Natural killer cell (primary cell): ENCODE measurements around the gene DTNB. TPM values are rescaled to one million over a fixed set of nuclear protein-coding genes. Genes with fewer than 3 reads are reported as not detected.
A peak's percentile ranks its signal among the peaks of the same experiment; 100 is the strongest.

Experiments used
- ATAC-seq, 3 donors: fragments of 150-1000 bp in 2 of 3; fragments of 200-7000 bp in 1 of 3; cut with Tn5 transposase; 1 replicate in 1 of 3; 2 replicates in 2 of 3; pipeline ENCODE4 v1.10.0; 2021; ENCODE audit warnings: mild to moderate bottlenecking in 2 of 3, moderate library complexity in 2 of 3
- DNase-seq, 2 donors: peaks; one replicate each; pipeline versions ENCODE4 v3.0.0 to v3.0.0-alpha.2; 2013 to 2021; ENCODE audit warnings: mixed read lengths in 1 of 2
- H3K27ac ChIP-seq: one replicate; pipeline ENCODE4 v1.5.1; 2013; ENCODE audit warnings: mild to moderate bottlenecking, low read length
- H3K27me3 ChIP-seq: one replicate; pipeline ENCODE4 v1.6.1; 2013; ENCODE audit warnings: low read length; ENCODE audit not compliant: control insufficient read depth, insufficient read depth
- H3K36me3 ChIP-seq: one replicate; pipeline ENCODE4 v1.6.1; 2013; ENCODE audit warnings: low read length; ENCODE audit not compliant: control insufficient read depth, insufficient read depth
- H3K4me1 ChIP-seq: one replicate; pipeline ENCODE4 v1.6.1; 2013; ENCODE audit warnings: low read length; ENCODE audit not compliant: control insufficient read depth, insufficient read depth
- H3K4me3 ChIP-seq: one replicate; pipeline ENCODE4 v1.5.1; 2013; ENCODE audit warnings: low read length
- H3K9me3 ChIP-seq: one replicate; pipeline ENCODE4 v1.6.1; 2013; ENCODE audit warnings: low read length; ENCODE audit not compliant: control insufficient read depth, insufficient read depth
- H3K27ac Mint-ChIP-seq, 2 donors: one replicate each; pipeline ENCODE4 v1.8.0; 2022; ENCODE audit warnings: mild to moderate bottlenecking in 2 of 2, mixed read lengths in 2 of 2, moderate library complexity in 1 of 2
- H3K27me3 Mint-ChIP-seq, 2 donors: one replicate each; pipeline ENCODE4 v1.8.0; 2022; ENCODE audit warnings: low read depth in 2 of 2, mixed read lengths in 2 of 2
- H3K36me3 Mint-ChIP-seq: one replicate; pipeline ENCODE4 v1.8.0; 2022; ENCODE audit warnings: mixed read lengths
- H3K4me1 Mint-ChIP-seq, 2 donors: one replicate each; pipeline ENCODE4 v1.8.0; 2022; ENCODE audit warnings: mixed read lengths in 2 of 2
- H3K4me3 Mint-ChIP-seq: one replicate; pipeline ENCODE4 v1.8.0; 2022; ENCODE audit warnings: mild to moderate bottlenecking, moderate library complexity, mixed read lengths
- H3K9me3 Mint-ChIP-seq, 2 donors: one replicate each; pipeline ENCODE4 v1.8.0; 2022; ENCODE audit warnings: mixed read lengths in 2 of 2
- WGBS: methylation state at CpG from one replicate; pipeline ENCODE4 v1.1.7; 2013; ENCODE audit warnings: missing lambda C conversion rate; ENCODE audit not compliant: insufficient coverage; 5-methylcytosine and 5-hydroxymethylcytosine counted together
- intact Hi-C: fragments of 100-400 bp; cut with micrococcal nuclease; formaldehyde crosslinking; loops from one replicate; pipeline ENCODE4 v1.14.2; 2022
- total RNA-seq, 4 donors: library from RNA; stranded (reverse); fragments of 120-200 nt in 1 of 4; gene quantifications; one replicate each; pipeline versions ENCODE4 v1.2.3 to v1.2.4, GENCODE V29; 2013 to 2022
- TF ChIP-seq, protein P1 (sequence below): fragments of 200-600 bp; IDR thresholded peaks from one replicate; pipeline ENCODE4 v1.8.0; 2022; ENCODE audit warnings: antibody characterized with exemption

DTNB gene
- total RNA-seq, 3 donors from 2014 or later (not counting 1 experiment from before 2014, with no cell fraction given): 20.8 to 33.7 (median 23.6) TPM

DNA sequence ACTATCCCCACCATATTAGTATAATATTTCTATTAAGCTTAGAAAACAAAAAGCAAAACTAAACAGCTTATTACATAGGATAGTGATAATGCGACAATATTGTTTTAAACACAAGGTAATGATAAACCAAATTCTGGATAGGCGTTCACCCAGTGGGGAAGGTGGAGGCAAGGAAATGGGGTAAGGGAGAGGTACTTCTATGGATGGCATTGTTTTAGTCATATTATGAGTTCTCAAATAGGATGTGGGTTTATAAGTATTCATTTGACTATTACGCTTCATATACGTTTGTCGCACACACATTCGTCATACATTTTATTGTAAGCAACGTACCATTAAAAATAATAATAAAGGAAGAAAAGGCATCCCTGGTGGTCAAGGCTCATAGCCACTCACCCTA is 242.8 kb downstream of the DTNB start:
- Histone ChIP-seq H3K4me1 (no peaks in the 10 kb centered on the region), H3K27me3 (no peaks in the 10 kb centered on the region), H3K36me3 (no peaks in the 10 kb centered on the region), H3K27ac (no peak overlapping the region), H3K9me3 (no peaks in the 10 kb centered on the region), H3K4me3 (no peak overlapping the region)
- intact Hi-C loops: no loop called here
- no peaks in the 10 kb centered on the region for H3K36me3 Mint-ChIP-seq
- TF ChIP-seq, protein P1, sequence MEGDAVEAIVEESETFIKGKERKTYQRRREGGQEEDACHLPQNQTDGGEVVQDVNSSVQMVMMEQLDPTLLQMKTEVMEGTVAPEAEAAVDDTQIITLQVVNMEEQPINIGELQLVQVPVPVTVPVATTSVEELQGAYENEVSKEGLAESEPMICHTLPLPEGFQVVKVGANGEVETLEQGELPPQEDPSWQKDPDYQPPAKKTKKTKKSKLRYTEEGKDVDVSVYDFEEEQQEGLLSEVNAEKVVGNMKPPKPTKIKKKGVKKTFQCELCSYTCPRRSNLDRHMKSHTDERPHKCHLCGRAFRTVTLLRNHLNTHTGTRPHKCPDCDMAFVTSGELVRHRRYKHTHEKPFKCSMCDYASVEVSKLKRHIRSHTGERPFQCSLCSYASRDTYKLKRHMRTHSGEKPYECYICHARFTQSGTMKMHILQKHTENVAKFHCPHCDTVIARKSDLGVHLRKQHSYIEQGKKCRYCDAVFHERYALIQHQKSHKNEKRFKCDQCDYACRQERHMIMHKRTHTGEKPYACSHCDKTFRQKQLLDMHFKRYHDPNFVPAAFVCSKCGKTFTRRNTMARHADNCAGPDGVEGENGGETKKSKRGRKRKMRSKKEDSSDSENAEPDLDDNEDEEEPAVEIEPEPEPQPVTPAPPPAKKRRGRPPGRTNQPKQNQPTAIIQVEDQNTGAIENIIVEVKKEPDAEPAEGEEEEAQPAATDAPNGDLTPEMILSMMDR: no peak
- no peak overlapping the region for H3K27ac Mint-ChIP-seq
- H3K9me3 Mint-ChIP-seq: no peaks in the 10 kb centered on the region
- 84% methylated on average over 2 of the region's 7 CpGs for WGBS
- DNase-seq (no peak), ATAC-seq (no peak)
- H3K4me3 Mint-ChIP-seq: no peak overlapping the region
- no peaks in the 10 kb centered on the region for H3K27me3 Mint-ChIP-seq
- H3K4me1 Mint-ChIP-seq: peaks cover 8 to 12% of the 10 kb centered on the region in 2 donors

DNA sequence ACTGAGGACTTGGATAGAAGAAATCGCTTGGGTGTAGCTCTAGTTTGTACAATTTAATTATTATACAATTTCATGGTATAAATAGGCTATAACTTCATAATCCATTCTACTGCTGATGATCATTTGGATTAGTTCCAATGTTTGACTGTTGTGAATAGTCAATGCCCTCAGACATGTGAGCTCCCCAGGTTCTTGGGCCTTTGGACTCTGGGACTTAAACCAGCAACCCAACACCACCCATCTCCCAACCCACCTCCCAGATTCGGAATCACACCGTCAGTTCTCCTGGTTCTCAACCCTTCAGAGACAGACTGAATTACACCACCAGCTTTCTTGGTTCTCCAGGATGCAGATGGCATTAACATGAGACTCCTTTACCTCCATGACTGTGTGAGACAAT is 247.1 kb downstream of the DTNB start:
- peaks cover 4% of the 10 kb centered on the region for H3K4me1 ChIP-seq
- no peak overlapping the region for H3K4me3 ChIP-seq
- Mint-ChIP-seq H3K27ac (no peak overlapping the region), H3K27me3 (no peaks in the 10 kb centered on the region), H3K36me3 (no peaks in the 10 kb centered on the region), H3K4me3 (no peak overlapping the region), H3K9me3 (no peaks in the 10 kb centered on the region), H3K4me1 (peaks cover under 1 to 2% of the 10 kb centered on the region in 2 donors)
- H3K9me3 ChIP-seq: no peaks in the 10 kb centered on the region
- H3K27me3 ChIP-seq: no peaks in the 10 kb centered on the region
- WGBS: 98% methylated on average over 2 of the region's 3 CpGs
- no peaks in the 10 kb centered on the region for H3K36me3 ChIP-seq
- no peak overlapping the region for H3K27ac ChIP-seq
- ATAC-seq (no peak), DNase-seq (no peak)
- intact Hi-C loops: no loop called here
- TF ChIP-seq, protein P1: no peak

DNA sequence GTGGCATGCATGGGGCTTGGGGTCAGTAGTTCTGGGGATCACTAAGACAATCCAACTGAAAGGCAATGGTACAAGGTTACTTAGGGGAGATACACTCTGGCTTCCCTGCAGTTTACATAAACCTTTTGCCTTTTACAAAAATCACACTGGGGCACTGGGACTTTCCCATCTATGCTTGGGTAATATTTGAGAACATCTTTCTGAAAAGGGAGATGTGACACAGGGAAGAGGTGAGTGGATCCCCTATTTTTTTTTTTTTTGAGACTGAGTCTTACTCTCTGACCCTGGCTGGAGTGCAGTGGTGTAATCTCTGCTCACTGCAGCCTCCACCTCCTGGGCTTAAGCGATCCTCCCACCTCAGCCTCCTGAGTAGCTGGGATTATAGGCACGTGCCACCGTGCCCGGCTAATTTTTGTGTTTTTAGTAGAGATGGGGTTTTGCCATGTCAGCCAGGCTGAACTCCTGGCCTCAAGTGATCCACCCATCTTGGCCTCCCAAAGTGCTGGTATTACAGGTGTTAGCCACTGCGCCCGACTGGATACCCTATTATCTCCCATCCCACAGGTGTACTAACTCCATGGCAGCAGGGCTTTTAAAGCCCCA is 248.8 kb downstream of the DTNB start:
- H3K36me3 ChIP-seq: no peaks in the 10 kb centered on the region
- peaks cover 8% of the 10 kb centered on the region for H3K4me1 ChIP-seq
- no peaks in the 10 kb centered on the region for H3K27me3 ChIP-seq
- no peak overlapping the region for H3K4me3 ChIP-seq
- ATAC-seq (no peak), DNase-seq (no peak)
- intact Hi-C loops: no loop called here
- H3K27ac ChIP-seq: no peak overlapping the region
- Mint-ChIP-seq H3K4me1 (peaks cover 0 to 8% of the 10 kb centered on the region in 2 donors), H3K27me3 (no peaks in the 10 kb centered on the region), H3K36me3 (no peaks in the 10 kb centered on the region), H3K27ac (no peak overlapping the region), H3K4me3 (no peak overlapping the region), H3K9me3 (no peaks in the 10 kb centered on the region)
- TF ChIP-seq, protein P1: no peak
- H3K9me3 ChIP-seq: no peaks in the 10 kb centered on the region
- WGBS: 98% methylated on average over 6 of the region's 6 CpGs

DNA sequence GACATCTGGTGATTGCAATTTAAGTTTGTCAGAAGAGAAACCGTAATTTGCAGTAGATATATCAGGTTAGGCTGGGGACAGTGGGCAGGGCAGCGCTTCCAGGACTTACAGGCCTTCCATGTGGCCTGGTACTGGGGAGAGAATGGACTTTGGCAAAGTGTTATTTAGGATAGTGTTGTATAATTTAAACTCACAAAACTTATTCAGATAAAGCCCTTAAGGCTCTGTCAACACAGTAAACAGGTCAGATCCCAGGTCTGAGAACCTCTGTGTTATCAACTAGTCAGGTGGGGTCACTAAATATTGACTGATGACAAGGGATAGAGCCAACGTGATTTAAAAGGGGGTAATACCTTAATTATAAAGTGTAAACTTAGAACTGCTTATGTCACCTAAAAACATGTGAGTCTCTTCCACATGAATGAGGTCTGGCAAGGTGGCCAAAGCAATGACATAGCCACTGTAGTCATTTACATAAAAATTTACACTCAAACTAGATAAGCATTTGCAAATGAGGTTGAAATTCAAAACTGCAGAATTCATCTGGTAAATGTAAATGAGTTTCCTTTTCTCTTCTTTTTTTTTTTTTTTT is 251.5 kb downstream of the DTNB start:
- no peaks in the 10 kb centered on the region for H3K27me3 ChIP-seq
- peak overlapping the region; percentile 65 for H3K27ac ChIP-seq
- no peaks in the 10 kb centered on the region for H3K36me3 Mint-ChIP-seq
- no peaks in the 10 kb centered on the region for H3K27me3 Mint-ChIP-seq
- DNase-seq (no peak), ATAC-seq (no peak)
- 82% methylated on average over 3 of the region's 3 CpGs for WGBS
- no peaks in the 10 kb centered on the region for H3K36me3 ChIP-seq
- peaks cover 8 to 18% of the 10 kb centered on the region in 2 donors for H3K4me1 Mint-ChIP-seq
- TF ChIP-seq, protein P1: no peak
- H3K9me3 Mint-ChIP-seq: no peaks in the 10 kb centered on the region
- no peak overlapping the region for H3K4me3 Mint-ChIP-seq
- intact Hi-C loops: no loop called here
- no peak overlapping the region for H3K27ac Mint-ChIP-seq
- H3K4me3 ChIP-seq: no peak overlapping the region
- H3K9me3 ChIP-seq: no peaks in the 10 kb centered on the region
- H3K4me1 ChIP-seq: peaks cover 14% of the 10 kb centered on the region
